NCI-H1417 (cell line): Measurements from ENCODE around the gene MRNIP.
A peak's percentile ranks its signal among the peaks of the same experiment; 100 is the strongest.
"Not testable (repeated sequence)": the region's sequence is repeated elsewhere in the genome, so short reads cannot be mapped to it uniquely, and the experiment has no call there.

Experiments used
- DNase-seq, 3 experiments: peaks; one replicate each; lab custom pipeline; 2025; lab: John Stamatoyannopoulos, UW

The MRNIP gene

GRCh38 chr5:179871533-179871932 lies 12.9 kb upstream of the MRNIP start:
- DNase-seq, result not testable (repeated sequence)

GRCh38 chr5:179870952-179871351 lies 12.3 kb upstream of the MRNIP start:
- no peak for DNase-seq

- peak in 1 of 3 experiments; percentile 10 for DNase-seq
These were observed 11.8 kb upstream of the MRNIP start for GRCh38 chr5:179870403-179870903.

GRCh38 chr5:179869641-179870402 lies 11.2 kb upstream of the MRNIP start:
- no peak for DNase-seq

GRCh38 chr5:179869101-179869500 lies 10.5 kb upstream of the MRNIP start:
- DNase-seq, result peak in 1 of 3 experiments; percentile 13

GRCh38 chr5:179868541-179868940 lies 9.9 kb upstream of the MRNIP start:
- DNase-seq, result no peak

GRCh38 chr5:179867476-179867875 lies 8.9 kb upstream of the MRNIP start:
- no peak for DNase-seq

- DNase-seq, result no peak
These were observed 8.5 kb upstream of the MRNIP start for GRCh38 chr5:179867079-179867465.

GRCh38 chr5:179866241-179867078 lies 7.8 kb upstream of the MRNIP start:
- DNase-seq, result peak in 1 of 3 experiments; percentile 1

- DNase-seq, result no peak
These were observed 7.0 kb upstream of the MRNIP start for GRCh38 chr5:179865491-179866240.

GRCh38 chr5:179864686-179865085 lies 6.1 kb upstream of the MRNIP start:
- no peak for DNase-seq

- no peak for DNase-seq
These were observed 5.0 kb upstream of the MRNIP start for GRCh38 chr5:179863449-179864085.

- DNase-seq, result no peak
These were observed 4.3 kb upstream of the MRNIP start for GRCh38 chr5:179862891-179863290.

- DNase-seq, result no peak
These were observed 3.7 kb upstream of the MRNIP start for GRCh38 chr5:179862296-179862695.

- no peak for DNase-seq
These were observed 1.7 kb upstream of the MRNIP start for GRCh38 chr5:179860301-179860700.

GRCh38 chr5:179858241-179858585 lies 404 bp downstream of the MRNIP start:
- peak in 2 of 3 experiments; percentile 45 to 81 for DNase-seq

- no peak for DNase-seq
These were observed 4.3 kb downstream of the MRNIP start for GRCh38 chr5:179854356-179854755.

- no peak for DNase-seq
These were observed 5.5 kb downstream of the MRNIP start for GRCh38 chr5:179852993-179853547.

GRCh38 chr5:179841621-179842020 lies 17.0 kb downstream of the MRNIP start:
- no peak for DNase-seq

GRCh38 chr5:179840766-179841165 lies 17.9 kb downstream of the MRNIP start:
- DNase-seq, result no peak

- DNase-seq, result no peak
These were observed 18.3 kb downstream of the MRNIP start for GRCh38 chr5:179840321-179840720.
